Measurements from ENCODE around the gene PDE8A.

DNA sequence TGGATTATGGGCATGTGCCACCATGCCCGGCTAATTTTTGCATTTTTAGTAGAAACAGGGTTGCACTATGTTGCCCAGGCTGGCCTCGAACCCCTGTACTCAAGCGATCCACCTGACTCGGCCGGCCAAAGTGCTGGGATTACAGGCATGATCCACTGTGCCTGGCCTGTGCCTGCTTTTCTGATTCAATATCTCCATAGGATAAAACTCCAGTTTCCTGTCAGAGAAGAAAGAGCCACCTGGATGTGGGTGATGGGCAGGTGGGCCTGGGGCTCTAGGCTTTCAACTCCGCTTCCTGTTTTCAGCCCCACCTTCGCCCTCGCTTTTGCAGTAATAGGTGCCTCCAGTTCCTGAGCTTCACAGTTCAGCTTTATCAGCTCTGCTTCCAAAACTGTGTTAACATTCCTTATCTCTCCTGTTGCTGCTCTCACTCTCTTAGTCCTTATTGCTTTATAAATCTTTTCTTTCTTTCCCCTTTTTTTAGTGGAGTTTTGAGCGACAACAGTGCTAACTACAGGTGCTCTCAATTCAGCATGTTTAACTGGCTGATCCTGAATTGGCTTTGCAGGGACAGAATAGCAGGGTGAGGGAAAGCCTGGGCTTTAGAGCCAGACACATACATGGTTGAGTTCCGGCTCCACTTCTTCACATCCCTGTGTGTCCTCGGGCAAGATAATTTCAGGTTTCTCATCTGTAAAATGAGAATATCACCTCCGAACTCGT lies 21.1 kb upstream of the PDE8A start:
- TF ChIP-seq, protein P1, sequence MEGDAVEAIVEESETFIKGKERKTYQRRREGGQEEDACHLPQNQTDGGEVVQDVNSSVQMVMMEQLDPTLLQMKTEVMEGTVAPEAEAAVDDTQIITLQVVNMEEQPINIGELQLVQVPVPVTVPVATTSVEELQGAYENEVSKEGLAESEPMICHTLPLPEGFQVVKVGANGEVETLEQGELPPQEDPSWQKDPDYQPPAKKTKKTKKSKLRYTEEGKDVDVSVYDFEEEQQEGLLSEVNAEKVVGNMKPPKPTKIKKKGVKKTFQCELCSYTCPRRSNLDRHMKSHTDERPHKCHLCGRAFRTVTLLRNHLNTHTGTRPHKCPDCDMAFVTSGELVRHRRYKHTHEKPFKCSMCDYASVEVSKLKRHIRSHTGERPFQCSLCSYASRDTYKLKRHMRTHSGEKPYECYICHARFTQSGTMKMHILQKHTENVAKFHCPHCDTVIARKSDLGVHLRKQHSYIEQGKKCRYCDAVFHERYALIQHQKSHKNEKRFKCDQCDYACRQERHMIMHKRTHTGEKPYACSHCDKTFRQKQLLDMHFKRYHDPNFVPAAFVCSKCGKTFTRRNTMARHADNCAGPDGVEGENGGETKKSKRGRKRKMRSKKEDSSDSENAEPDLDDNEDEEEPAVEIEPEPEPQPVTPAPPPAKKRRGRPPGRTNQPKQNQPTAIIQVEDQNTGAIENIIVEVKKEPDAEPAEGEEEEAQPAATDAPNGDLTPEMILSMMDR (IDR thresholded peaks at IDR 0.05; ENCODE audit: poor library complexity): no peak
- TF ChIP-seq EZH2 (IDR thresholded peaks at IDR 0.05; ENCODE audit: borderline replicate concordance) (no peak), EZH2phosphoT487 (IDR thresholded peaks at IDR 0.05; ENCODE audit: low read depth, severe bottlenecking, unreplicated experiment) (no peak)
